DMS114 treated with DMSO at 0.1 percent for 48 hours (cell line): ENCODE data around the gene WDR27.

Source experiments
- DNase-seq: peaks from one replicate; lab custom pipeline; 2025; ENCODE audit not compliant: unreplicated experiment; lab: John Stamatoyannopoulos, UW

Gene WDR27

DNA sequence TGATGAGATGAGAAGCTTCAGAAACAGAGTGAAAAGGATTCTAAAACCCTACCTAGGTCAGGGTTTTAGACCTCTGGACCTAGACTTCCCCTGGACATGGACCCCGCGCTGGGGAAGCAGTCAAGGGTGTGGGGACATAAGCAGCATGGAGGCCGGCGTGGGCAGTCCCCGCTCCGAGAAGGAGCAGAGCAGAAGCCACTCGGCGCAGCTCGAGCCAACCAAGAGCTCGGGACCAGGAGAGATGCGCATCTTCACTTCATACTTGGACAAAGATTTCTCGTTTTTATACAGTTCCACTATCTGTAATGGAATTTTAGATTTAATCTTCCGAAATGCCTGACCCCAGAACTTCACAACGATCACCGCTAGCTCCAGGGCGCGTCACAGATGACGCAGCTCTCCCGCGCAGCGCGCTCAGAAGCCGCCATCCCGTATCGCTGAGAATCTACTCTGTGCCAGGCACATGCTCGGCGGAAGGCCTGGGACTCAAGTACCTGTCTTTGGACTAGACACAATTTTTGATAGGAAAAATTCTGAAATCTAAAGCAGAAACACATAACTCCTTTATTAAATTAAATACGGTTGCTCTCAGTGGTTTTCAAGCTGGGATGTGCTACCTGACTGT, 60.3 kb downstream of the WDR27 start:
- DNase-seq, result no peak

DNA sequence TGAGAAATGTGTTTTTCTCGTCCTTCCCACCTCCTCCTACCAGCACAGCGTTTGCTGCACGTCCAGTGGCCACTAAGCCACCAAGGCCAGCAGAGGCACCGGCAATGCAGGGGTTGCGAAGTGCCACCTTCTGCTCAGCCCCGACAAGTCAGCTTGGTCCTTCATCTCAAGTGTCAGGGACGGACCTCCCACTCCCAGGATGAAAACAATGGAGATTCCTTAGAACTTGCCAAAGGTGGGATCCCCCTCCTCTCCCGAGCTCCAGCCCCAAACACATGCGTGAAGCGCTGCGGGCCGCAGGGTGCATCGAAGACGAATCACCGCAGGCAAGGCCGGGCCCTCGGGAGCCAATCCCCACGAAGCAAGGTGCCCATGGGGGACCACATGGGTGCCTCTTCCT, 60.8 kb downstream of the WDR27 start:
- DNase-seq, result no peak

DNA sequence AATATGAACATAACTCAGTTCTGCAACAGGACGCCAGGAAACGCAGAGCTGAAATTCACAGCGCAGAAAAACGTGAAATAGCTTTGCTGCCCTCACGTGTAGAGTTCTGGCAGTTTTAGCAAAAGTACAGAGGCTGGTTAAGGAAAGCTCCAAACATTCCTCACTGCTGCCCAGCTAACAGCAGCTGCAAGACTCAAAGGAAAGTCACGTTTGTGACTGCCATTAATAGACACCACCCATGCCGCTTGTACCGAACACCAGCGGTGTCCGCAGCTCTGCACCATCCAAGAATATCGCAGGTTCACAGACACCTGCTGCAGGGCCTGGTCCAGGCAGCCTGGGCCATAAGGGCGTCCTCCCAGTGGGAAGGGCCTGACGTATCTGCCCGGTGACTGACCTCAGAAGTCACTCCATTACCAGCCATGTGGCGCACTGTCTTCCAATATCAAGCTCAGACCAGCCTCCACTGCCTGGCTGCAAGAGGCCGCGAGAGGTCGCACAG, 61.4 kb downstream of the WDR27 start:
- DNase-seq, result no peak

DNA sequence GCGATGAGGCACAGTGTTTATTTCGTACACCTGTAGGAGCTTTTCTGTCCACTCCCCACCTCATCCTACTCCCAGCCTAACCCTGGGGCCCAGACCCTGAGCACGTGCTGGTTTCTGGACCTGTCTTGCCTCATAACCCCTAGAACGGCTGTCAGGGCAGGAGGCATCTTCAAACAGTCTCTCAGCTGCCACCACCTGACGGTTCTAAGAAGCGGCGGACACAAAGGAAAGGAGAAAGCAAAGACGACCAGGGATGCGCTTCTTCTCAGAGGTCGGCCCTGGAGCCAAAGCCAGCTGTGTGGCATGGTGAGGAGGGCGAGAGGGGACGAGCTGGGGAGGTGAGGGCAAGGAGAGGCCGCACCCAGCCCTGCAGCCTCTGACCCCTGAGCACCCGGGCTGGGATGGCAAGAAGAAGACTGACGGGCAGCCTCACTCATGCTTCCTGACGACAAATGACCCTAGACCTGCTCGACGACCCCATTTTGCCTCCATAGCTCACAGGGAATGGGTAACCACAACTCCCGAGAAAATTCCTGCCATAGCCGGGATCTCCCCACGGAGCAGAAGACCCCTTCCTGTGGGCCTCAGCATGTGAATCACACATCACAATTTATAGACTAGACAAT, 62.1 kb downstream of the WDR27 start:
- DNase-seq, result no peak

DNA sequence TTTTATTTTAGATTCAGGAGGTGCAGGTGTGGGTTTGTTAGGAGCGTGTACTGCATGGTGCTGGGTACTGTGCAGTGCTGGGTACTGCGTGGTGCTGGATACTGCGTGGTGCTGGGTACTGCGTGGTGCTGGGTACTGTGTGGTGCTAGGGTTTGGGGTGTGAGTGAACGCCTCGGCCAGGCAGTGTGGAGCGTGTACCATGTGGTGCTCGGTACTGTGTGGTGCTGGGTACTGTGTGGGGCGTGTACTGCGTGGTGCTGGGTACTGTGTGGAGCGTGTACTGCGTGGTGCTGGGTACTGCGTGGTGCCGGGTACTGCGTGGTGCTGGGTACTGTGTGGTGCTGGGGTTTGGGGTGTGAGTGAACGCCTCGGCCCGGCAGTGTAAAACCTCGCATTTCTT, 62.9 kb downstream of the WDR27 start:
- DNase-seq, result no peak

DNA sequence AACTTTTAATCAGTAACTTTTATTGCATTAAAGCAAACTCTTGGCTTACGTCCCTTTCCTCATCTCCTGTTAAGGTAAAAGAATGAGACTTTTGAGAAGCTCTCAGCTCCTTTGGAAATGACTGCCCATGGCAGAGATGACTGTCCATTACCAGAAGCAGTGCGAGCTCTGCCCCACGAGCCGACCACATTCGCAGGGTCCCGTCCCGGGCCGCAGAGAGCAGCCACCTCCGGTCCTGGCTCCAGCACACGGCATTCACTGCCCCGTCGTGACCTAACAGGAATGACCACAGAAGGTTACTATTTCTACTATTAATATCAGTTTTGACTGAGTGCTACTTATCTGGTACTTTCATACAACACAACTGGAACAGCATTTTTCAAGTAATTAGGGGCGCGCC, 63.4 kb downstream of the WDR27 start:
- no peak for DNase-seq

DNA sequence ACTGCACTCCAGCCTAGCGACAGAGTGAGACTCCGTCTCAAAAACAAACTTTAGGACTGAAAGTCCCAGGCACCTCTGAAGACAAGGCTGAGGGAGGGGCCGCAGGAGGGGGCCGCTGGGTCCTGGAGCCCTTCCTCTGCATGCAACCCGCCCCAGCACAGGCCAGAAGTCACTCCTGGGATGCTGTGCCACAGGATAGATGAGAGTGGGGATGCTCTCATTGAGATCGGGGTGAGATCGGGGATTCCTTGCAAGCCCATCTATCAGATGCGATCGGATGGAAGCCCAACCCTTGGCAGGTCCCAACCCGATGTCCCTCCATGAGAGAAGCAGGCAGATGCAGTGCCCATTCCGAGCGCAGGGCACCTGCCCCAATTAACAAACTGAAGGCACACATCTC, 66.5 kb downstream of the WDR27 start:
- no peak for DNase-seq

DNA sequence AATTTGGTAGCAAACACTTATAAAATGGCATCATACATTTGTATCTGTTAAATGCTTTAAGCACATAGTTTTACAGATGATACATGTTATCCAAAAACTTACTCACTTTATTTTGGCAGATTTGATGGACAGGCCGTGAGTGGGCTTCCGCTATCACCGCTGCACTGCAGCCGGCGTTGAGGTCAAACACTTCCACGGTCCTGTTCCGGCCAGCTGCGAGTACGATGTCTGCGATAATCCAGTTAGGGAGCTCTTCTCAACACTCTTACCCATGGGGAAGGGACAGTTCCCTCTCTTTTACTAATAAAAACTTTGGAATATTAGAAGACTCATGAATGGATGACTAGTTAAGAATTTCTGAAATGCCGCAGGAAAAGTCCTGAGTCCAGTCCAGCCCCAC, 69.0 kb downstream of the WDR27 start:
- no peak for DNase-seq

DNA sequence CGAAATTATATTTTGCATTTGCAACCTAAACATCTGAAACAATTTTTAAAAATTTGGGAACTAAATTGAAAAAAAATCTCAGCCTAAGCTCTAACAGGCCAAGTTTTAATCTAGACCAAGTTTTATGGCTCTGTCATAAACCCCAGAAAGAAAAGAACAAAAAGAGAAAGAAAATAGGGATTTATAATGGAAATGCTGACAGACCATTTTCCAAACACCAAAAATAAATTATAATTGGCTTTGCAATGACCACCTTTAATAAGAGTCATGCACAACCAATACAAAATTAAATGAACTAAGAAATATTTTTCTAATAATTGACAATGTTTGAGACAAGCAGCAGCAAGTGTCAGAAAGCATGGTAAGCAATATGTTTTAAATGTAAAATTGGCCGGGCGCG, 72.6 kb downstream of the WDR27 start:
- no peak for DNase-seq

DNA sequence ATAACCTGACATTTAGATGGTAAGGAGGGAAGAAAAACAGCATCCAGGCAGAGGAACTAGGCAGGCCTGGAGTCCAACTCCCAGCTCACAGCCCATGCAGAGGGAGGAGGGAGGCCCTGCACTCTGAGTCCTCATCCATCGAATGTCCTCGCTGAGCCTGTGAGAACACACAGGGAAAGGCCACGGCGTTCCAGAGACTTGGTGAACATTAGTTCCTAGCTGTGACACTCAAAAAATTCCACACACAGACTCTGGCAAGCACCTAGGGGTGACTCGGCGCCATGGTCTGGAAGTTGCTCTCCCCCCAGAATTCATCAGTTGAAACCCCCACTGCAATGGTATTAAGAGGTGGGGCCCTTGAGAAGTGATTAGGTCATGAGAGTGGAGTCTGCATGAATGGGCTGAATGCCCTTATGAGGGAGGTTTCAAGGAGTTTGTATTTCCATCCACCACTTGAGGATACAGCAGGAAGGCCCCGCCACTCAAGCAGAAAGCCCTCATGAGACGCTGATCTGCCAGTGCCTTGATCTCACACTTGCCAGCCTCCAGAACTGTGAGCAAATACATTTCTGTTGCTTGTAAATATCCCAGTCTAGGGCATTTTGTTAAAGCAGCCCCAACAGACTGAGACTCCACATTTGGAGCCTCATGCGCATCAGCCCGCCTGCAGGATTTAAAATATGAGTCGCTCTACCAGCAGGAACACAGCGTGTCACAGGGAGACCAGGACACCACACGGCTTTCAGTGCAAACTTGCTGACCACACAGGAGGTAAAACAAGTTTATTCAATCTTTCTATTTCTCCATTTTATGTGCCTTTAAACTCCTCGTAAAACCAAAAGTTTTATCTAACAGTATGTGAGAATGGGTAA, 73.9 kb downstream of the WDR27 start:
- DNase-seq, result no peak

DNA sequence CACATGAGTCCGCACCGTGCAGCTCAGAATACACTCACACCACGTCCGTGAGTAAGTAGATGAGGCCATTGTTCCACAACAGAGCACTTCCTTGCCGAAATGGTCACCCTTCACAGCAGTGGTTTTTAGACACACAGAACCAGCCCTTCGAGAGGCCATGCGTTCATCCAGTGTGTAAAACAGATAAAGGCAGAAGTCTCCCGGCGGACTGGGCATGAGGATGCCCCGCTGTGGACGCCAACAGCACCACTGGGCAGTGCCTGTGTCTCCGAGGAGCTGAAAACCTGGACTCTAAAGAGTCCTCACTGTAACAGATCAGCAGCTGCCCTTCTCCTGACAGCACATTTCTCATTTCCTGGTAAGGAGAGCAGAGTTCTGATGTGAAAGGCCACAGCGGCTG, 75.2 kb downstream of the WDR27 start:
- DNase-seq, result no peak

DNA sequence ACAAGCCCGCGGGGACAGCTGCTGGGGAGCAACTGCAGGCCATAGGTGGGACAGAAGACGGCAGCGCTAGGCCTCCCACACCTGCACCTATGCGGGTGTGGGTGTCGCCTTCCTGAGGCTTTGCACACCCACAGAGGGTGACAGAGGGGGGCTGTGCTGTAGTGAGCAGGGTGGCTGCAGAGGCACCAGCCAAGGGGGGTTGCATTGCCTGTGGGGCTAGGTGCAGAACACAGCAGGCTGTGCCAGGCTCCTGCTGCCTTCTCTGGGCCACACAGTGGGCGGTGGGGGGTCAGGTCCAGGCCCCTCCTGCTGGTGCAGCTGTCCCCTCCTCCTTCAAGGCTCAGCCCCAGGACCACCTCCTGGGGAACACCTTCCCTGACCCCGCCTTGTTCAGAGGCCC, 75.7 kb downstream of the WDR27 start:
- DNase-seq, result no peak

DNA sequence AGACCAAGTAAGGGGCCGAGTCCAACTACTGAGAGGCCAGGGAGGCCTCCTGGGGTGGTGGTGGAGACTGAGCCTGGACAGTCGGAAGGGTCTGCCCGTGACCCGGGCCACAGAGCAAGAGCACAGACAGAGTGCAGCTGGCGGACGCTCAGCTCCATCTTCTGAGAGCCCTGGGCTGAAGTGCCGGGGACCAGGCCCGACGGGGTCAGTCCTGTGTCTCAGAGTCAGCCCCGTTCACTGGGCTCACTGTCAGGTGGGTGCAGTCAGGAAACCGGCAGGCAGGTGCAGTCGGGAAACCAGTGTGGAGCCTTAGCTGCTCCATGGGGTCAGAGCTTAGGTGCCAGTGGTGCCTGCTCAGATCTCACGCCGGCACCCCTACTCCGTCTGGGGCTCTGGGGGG, 76.5 kb downstream of the WDR27 start:
- no peak for DNase-seq

DNA sequence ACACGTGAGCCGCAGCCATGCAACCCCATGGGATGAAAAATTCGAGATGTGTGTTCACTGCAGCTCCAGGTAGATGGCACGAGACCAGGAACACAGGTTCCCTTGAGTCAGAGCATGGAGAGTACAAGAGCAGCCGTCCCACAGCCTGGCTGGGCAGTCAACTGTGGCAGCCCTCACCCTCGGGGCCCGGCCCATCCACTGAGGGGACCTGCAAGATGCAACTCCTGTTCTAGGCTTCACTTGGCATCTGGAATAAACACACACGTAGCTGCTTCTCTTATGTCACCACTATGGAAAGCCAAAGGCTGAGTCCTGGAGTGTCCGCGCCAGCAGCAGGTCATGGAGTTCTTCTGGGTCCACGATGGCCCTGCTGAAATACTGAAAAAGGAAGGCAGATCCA, 77.0 kb downstream of the WDR27 start:
- no peak for DNase-seq

DNA sequence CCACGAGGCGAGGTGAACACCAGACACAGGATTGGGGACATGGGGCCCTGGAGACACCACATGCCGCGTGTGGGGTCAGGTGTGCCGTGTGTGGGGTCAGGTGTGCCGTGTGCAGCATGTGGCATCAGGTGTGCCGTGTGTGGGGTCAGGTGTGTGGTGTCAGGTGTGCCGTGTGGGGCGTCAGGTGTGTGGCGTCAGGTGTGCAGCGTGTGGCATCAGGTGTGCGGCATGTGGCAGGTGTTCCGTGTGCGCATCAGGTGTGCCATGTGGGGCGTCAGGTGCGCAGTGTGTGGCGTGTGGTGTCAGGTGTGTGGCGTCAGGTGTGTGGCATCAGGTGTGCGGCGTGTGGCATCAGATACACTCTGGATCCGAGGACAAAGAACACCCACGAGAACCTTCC, 77.9 kb downstream of the WDR27 start:
- DNase-seq, result no peak

DNA sequence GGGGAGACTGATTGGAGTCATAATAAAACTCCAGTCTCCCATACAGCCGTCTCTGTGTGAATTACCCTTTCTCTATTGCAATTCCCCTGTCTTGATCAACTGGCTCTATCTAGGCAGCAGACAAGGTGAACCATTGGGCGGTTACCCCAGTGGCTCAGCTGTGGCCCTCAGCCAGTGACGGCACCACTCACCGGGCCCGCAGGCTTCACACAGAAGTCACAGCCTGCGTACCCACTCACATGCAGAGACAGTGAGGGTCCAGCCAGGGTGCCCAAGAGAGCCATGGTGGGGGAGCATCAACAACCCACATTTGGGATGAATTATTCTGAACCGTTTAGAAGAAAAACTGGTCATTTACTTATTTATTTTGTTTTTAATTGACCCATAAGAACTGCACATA, 78.5 kb downstream of the WDR27 start:
- DNase-seq, result no peak

DNA sequence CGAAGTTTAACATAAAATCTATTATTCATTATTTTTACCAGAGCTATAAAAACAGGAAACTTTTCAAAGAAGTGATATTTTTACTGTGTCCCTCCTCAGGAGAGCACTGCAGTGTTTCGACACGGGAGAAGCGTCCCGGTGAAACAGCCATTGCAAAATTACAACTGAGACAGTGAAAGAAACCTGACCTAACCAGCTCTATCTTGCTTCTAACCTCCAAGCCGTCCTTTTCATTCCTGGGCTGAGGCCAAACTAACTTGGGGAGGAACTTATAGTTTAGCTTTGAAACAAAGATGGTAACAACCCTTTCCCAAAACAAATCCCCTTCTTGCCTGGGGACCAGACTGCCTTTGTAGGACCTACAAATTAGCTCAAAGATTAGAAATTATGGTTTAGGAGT, 79.2 kb downstream of the WDR27 start:
- no peak for DNase-seq

DNA sequence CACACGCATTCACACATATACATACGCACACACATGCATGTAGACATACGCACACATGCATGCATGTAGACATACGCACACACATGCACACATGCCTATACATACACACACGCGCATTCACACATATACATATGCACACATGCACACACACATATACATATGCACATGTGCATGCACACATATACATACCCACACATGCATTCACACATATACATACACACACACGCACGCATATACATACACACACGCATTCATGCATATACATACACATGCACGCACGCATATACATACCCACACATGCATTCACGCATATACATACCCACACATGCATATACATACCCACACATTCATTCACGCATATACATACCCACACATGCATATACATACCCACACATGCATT, 80.5 kb downstream of the WDR27 start:
- DNase-seq, result no peak

DNA sequence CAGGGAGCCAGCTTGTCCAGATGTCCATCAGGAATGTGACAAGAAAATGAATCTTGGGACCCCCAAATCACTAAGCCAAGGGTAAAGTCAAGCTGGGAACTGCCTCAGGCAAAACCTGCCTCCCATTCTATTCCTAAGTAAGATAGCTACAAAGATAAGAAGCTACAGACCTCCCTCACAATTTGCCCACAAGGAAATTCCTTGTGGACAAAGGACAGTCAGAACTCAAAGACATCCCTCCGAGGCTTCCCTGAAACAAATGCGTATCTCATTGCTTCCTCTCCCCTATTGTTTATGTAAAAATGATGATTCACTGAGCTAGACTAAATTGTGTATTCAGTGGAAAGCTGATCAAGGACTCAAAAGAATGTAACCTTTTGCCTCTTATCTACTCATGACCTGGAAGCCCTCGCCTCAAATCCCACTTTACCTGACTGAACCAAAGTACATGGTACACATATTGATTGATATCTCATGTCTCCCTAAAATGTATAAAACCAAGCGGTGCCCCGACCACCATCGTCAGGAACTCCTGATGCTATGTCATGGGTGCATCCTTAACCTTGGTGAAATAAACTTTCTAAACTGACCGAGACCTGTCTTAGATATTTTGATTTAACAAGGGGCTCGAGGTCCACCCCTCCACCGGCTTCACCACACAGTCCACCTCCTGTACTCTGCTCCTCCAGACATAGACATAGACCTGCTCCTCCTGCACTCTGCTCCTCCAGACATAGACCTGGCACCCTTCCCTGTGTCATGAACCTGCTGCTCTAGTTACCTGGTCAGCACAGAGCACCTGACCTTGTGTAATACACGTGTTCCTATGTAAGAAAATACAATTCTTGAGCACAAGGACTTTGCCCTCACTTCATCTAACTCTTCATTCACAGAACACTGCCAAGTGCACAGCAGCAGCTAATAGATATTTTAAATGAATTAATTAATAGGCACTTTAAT, 81.4 kb downstream of the WDR27 start:
- DNase-seq, result no peak

DNA sequence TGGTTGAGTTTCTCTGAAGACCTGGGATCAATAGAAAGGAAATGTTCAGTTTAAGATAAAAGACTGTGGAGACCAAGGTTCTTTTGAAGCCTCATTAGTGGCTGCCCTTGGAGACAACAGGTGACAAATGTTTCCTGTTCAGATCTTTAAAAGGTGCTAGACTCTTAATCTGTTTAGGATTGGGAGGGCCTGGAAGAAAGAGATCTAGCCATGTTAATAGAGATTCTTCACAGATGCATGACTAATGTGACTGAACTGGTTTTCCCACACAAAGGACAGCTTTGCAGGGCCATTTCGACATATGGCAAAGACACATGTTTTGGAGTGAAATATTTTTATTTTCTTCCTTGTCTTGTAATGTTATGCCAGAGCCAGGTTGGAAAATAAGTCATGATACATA, 82.2 kb downstream of the WDR27 start:
- no peak for DNase-seq
